Coronary artery (tissue), 2 donors: ENCODE results near the gene LMBR1.
"Not testable (repeated sequence)": the region's sequence is repeated elsewhere in the genome, so short reads cannot be mapped to it uniquely, and the experiment has no call there.

Experiments
- DNase-seq: peaks from one replicate; pipeline ENCODE4 v3.0.0-alpha.2; 2017; ENCODE audit warnings: low spot score
- H3K27ac ChIP-seq, 2 donors: fragments of 200-600 bp; sonication (generic); one replicate each; pipeline ENCODE4 v1.5.1; 2016 to 2019
- H3K4me3 ChIP-seq: fragments of 200-600 bp; sonication (generic); 2 replicates; pipeline ENCODE4 v1.5.1; 2016; ENCODE audit warnings: mild to moderate bottlenecking, moderate library complexity
- CTCF ChIP-seq: fragments of 200-600 bp; sonication (generic); IDR thresholded peaks from one replicate; pipeline ENCODE4 v1.5.1; 2019; ENCODE audit warnings: antibody characterized with exemption

Gene LMBR1

GRCh38 chr7:156816943-156817572, 75.9 kb downstream of the LMBR1 start:
- H3K27ac ChIP-seq = no peak overlapping the region
- H3K4me3 ChIP-seq = no peak overlapping the region
- no peak for TF ChIP-seq CTCF
- no peak for DNase-seq

GRCh38 chr7:156811706-156812105, 81.3 kb downstream of the LMBR1 start:
- no peak for DNase-seq
- no peak overlapping the region for H3K27ac ChIP-seq
- TF ChIP-seq CTCF = no peak
- H3K4me3 ChIP-seq = no peak overlapping the region

- H3K4me3 ChIP-seq, DNase-seq, H3K27ac ChIP-seq: not testable (repeated sequence)
Measured at GRCh38 chr7:156803656-156804055, 89.3 kb downstream of the LMBR1 start.

- no peak for DNase-seq
- no peak overlapping the region for H3K4me3 ChIP-seq
- no peak overlapping the region for H3K27ac ChIP-seq
- no peak for TF ChIP-seq CTCF
Measured at GRCh38 chr7:156802214-156802613, 90.8 kb downstream of the LMBR1 start.

GRCh38 chr7:156795415-156795814, 97.6 kb downstream of the LMBR1 start:
- TF ChIP-seq CTCF = no peak
- no peak overlapping the region for H3K4me3 ChIP-seq
- no peak for DNase-seq
- no peak overlapping the region for H3K27ac ChIP-seq

- H3K27ac ChIP-seq = no peak overlapping the region
- TF ChIP-seq CTCF = no peak
- no peak overlapping the region for H3K4me3 ChIP-seq
- no peak for DNase-seq
Measured at GRCh38 chr7:156793334-156793733, 99.6 kb downstream of the LMBR1 start.

GRCh38 chr7:156792611-156793010, 100.4 kb downstream of the LMBR1 start:
- no peak for DNase-seq
- no peak for TF ChIP-seq CTCF
- Histone ChIP-seq H3K4me3 (no peak overlapping the region), H3K27ac (no peak overlapping the region)
